ENCODE measurements around the gene MEPE. TPM values are rescaled to one million over a fixed set of nuclear protein-coding genes. Genes with fewer than 3 reads are reported as not detected.

MEPE gene
- total RNA-seq, 2 experiments from 2014 or later = not detected

GRCh38 chr4:87835197-87835596 is 2.4 kb downstream of the MEPE start:
- H4K20me1 ChIP-seq (ENCODE audit: insufficient read depth, low read length) = no peaks in the 10 kb centered on the region
- CTCF ChIA-PET (ENCODE audit: unreplicated experiment) = no interaction called here
- no peaks in the 10 kb centered on the region for H3K79me2 ChIP-seq (ENCODE audit: insufficient read depth, low read depth, low read length)
- intact Hi-C loops (cut with micrococcal nuclease; ENCODE audit: unreplicated experiment) = loop anchor here (5.0 kb wide), 1 partner anchor 158 kb away; no protein-coding TSS in a partner anchor
- H3K4me1 ChIP-seq (ENCODE audit: insufficient read depth, low read length, poor library complexity, severe bottlenecking) = no peaks in the 10 kb centered on the region
- POLR2A ChIA-PET = interaction anchor here (0.6 kb wide), 2 partner anchors 24 to 194 kb away, joined by 3 read pairs; no protein-coding TSS in a partner anchor
- no peaks in the 10 kb centered on the region for H3K9me2 ChIP-seq (ENCODE audit: insufficient read depth, low read length)
- BruUV-seq (replicated peaks) = no TSS peak
- H3K4me3 ChIP-seq (ENCODE audit: low read depth, low read length, poor library complexity, severe bottlenecking) = no peak overlapping the region
- H3K27ac ChIP-seq (ENCODE audit: low read depth, low read length, poor library complexity, severe bottlenecking) = no peak overlapping the region
- no peak for TF ChIP-seq EZH2phosphoT487 (IDR thresholded peaks at IDR 0.05; ENCODE audit: borderline replicate concordance, low read depth, low read length)
- no peak for TF ChIP-seq CTCF (conservative IDR thresholded peaks at IDR 0.05; ENCODE audit: low read length)
- DNase-seq (ENCODE audit: low spot score) = no peak
- H3K9me3 ChIP-seq (ENCODE audit: low read length) = no peaks in the 10 kb centered on the region
- no peak overlapping the region for H3K4me2 ChIP-seq (ENCODE audit: low read length)
- H3K36me3 ChIP-seq (ENCODE audit: insufficient read depth, low read length) = no peaks in the 10 kb centered on the region
- H2AFZ ChIP-seq (ENCODE audit: low read length) = no peak overlapping the region

GRCh38 chr4:87835743-87836142 is 3.0 kb downstream of the MEPE start:
- H3K36me3 ChIP-seq (ENCODE audit: insufficient read depth, low read length) = no peaks in the 10 kb centered on the region
- H3K4me1 ChIP-seq (ENCODE audit: insufficient read depth, low read length, poor library complexity, severe bottlenecking) = no peaks in the 10 kb centered on the region
- H3K27ac ChIP-seq (ENCODE audit: low read depth, low read length, poor library complexity, severe bottlenecking) = no peak overlapping the region
- no peak overlapping the region for H3K4me2 ChIP-seq (ENCODE audit: low read length)
- POLR2A ChIA-PET = interaction anchor here (0.6 kb wide), 1 partner anchor 194 kb away, joined by 3 read pairs; no protein-coding TSS in a partner anchor
- no peaks in the 10 kb centered on the region for H3K9me2 ChIP-seq (ENCODE audit: insufficient read depth, low read length)
- no peak for DNase-seq (ENCODE audit: low spot score)
- no peak overlapping the region for H2AFZ ChIP-seq (ENCODE audit: low read length)
- no peaks in the 10 kb centered on the region for H4K20me1 ChIP-seq (ENCODE audit: insufficient read depth, low read length)
- H3K79me2 ChIP-seq (ENCODE audit: insufficient read depth, low read depth, low read length) = no peaks in the 10 kb centered on the region
- H3K9me3 ChIP-seq (ENCODE audit: low read length) = no peaks in the 10 kb centered on the region
- intact Hi-C loops (cut with micrococcal nuclease; ENCODE audit: unreplicated experiment) = loop anchor here (5.0 kb wide), 1 partner anchor 158 kb away; no protein-coding TSS in a partner anchor
- CTCF ChIA-PET (ENCODE audit: unreplicated experiment) = no interaction called here
- TF ChIP-seq CTCF (conservative IDR thresholded peaks at IDR 0.05; ENCODE audit: low read length) (no peak), EZH2phosphoT487 (IDR thresholded peaks at IDR 0.05; ENCODE audit: borderline replicate concordance, low read depth, low read length) (no peak)
- no peak overlapping the region for H3K4me3 ChIP-seq (ENCODE audit: low read depth, low read length, poor library complexity, severe bottlenecking)
- BruUV-seq (replicated peaks) = no TSS peak

- no peak overlapping the region for H3K4me2 ChIP-seq (ENCODE audit: low read length)
- no peaks in the 10 kb centered on the region for H3K9me3 ChIP-seq (ENCODE audit: low read length)
- H3K27ac ChIP-seq (ENCODE audit: low read depth, low read length, poor library complexity, severe bottlenecking) = no peak overlapping the region
- H3K36me3 ChIP-seq (ENCODE audit: insufficient read depth, low read length) = no peaks in the 10 kb centered on the region
- H4K20me1 ChIP-seq (ENCODE audit: insufficient read depth, low read length) = no peaks in the 10 kb centered on the region
- no peaks in the 10 kb centered on the region for H3K4me1 ChIP-seq (ENCODE audit: insufficient read depth, low read length, poor library complexity, severe bottlenecking)
- no TSS peak for BruUV-seq (replicated peaks)
- intact Hi-C loops (cut with micrococcal nuclease; ENCODE audit: unreplicated experiment) = loop anchor here (5.0 kb wide), 1 partner anchor 161 kb away; no protein-coding TSS in a partner anchor
- no peak for DNase-seq (ENCODE audit: low spot score)
- no peak overlapping the region for H2AFZ ChIP-seq (ENCODE audit: low read length)
- ChIA-PET CTCF (ENCODE audit: unreplicated experiment) (no interaction called here), POLR2A (no interaction called here)
- H3K79me2 ChIP-seq (ENCODE audit: insufficient read depth, low read depth, low read length) = no peaks in the 10 kb centered on the region
- no peak overlapping the region for H3K4me3 ChIP-seq (ENCODE audit: low read depth, low read length, poor library complexity, severe bottlenecking)
- no peak for TF ChIP-seq EZH2phosphoT487 (IDR thresholded peaks at IDR 0.05; ENCODE audit: borderline replicate concordance, low read depth, low read length)
- TF ChIP-seq CTCF (conservative IDR thresholded peaks at IDR 0.05; ENCODE audit: low read length) = peak; percentile 60; the same call in 1 of the 2 replicates
- H3K9me2 ChIP-seq (ENCODE audit: insufficient read depth, low read length) = no peaks in the 10 kb centered on the region
These were observed 5.4 kb downstream of the MEPE start for GRCh38 chr4:87838205-87838604.
